ENCODE data around the gene NUP93.

Gene NUP93

GRCh38 chr16:56743840-56744239, 13.9 kb downstream of the NUP93 start:
- DNase-seq (ENCODE audit: low read depth), result no peak

GRCh38 chr16:56744996-56745640, 15.2 kb downstream of the NUP93 start:
- no peak for DNase-seq (ENCODE audit: low read depth)

DNA sequence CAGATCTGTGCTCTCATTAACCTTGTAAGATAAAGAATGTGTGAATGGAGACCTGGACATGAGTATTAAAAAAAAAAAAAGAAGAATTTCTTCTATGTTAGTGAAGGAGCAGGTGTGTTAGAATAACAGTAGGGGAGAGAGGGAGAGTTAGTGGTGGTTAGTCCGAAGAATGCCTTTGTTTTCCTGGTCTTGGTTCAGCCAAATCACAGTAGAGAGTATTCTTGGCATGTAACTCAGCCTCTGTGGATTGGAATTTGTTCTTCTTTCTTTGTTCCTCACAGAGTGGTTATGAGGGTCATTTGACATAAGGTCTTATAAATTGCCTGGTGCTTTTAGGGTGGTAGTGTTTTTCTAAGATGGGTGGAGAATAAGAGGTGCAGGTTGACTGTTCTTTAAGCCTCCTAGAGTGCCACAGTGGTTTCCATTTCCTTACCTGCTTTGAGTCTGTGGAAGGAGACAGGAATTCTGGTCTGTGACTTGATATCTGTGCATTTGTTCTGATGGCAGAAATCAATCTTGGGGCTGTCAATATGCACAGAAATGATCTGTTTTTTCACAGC, 17.6 kb downstream of the NUP93 start:
- no peak for DNase-seq (ENCODE audit: low read depth)

- DNase-seq (ENCODE audit: low read depth), result no peak
Measured at GRCh38 chr16:56748191-56748590, 18.3 kb downstream of the NUP93 start.

GRCh38 chr16:56748826-56749225, 18.9 kb downstream of the NUP93 start:
- DNase-seq (ENCODE audit: low read depth), result no peak

DNA sequence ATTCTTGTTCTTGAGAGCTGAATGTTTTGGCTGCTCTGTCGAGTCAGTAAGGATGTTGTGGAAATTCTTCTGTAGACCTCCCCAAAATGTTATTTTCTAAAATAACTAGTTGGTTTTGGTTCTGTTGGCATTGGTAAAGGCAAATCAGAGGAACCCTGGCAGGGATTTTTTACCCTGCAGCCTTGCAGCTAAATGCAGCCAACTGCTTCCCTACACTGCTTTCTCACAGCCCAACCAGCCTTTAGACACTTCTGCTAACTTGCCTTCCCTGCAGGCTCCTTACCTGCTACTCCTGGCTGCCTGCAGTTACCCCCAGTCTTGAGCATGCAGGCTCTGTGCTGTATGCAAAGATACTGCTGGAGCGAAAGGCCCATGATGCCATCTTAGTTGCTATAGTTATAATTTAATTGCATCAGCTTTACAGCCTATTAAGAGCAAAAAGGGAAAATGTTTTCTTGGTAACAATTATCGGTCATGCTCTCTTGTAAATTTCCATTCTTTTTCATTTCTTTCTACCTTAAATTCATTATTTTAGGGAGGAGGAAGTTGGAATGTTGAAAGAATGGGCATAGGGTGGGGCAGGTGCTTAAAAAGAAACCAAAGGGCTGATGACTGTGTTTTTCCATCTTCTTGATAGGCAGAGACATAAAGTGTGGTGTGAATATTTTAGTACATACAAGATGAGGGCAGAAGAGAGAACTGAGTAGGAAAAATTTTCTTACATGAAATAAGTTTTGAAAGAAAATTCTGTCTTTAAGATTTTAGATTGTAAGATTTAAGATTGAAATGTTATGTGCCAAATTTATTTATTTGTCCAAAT, 20.0 kb downstream of the NUP93 start:
- no peak for DNase-seq (ENCODE audit: low read depth)

DNA sequence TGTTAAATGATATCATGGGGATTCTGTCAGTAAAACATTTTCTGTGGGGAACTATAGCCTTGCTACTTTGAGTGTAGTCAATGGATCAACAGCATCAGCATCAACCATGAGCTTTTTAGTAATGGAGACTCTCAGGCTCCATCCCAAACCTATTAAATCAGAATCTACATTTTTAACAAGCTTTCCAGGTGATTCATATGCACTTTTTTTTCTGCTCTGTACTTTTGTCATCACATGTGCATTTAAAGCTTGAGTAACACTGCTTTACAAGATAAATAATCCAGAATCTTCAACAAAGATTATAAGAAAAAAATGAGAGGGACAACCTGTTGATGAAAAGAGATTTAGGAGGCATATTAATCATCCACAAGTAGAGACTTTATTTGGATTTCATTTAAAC, 23.5 kb downstream of the NUP93 start:
- no peak for DNase-seq (ENCODE audit: low read depth)

DNA sequence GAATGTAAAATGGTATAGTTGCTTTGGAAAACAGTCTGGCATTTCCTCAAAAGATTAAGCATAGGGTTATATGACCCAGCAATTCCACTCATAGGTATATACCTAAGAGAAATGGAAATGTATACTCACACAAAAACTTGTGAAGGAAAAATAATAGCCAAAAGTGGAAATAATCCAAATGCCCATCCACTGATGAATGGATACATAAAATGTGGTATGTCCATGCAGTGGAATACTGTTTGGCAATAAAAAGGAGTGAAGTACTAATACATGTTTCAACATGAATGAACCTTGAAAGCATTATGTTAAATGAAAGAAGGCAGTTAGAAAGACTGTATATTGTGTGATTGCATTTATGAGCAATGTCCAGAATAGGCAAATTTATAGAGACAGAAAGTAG, 25.1 kb downstream of the NUP93 start:
- no peak for DNase-seq (ENCODE audit: low read depth)

- no peak for DNase-seq (ENCODE audit: low read depth)
Measured at GRCh38 chr16:56758432-56758831, 28.5 kb downstream of the NUP93 start.

DNA sequence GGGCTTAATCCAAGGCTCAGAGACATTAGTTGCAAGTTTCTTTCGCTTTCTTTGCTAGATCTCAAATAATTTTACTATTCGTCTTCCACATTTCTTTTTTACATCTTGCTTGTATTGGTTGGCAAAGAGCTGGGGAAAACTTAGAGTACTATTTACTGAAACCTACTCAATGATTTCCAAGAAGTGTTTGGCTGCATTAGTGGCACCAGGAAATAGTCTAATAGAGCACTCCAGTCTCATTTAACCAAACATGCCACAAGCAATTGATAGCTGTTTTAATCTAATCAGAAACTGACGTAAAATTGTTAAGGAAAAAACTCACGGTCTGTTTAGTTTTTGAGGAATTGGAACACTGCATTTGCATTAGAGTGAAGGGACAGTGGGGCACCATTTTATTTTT, 29.0 kb downstream of the NUP93 start:
- DNase-seq (ENCODE audit: low read depth), result no peak

GRCh38 chr16:56763291-56763916, 33.5 kb downstream of the NUP93 start:
- no peak for DNase-seq (ENCODE audit: low read depth)

GRCh38 chr16:56764835-56765234, 34.9 kb downstream of the NUP93 start:
- DNase-seq (ENCODE audit: low read depth), result no peak

DNA sequence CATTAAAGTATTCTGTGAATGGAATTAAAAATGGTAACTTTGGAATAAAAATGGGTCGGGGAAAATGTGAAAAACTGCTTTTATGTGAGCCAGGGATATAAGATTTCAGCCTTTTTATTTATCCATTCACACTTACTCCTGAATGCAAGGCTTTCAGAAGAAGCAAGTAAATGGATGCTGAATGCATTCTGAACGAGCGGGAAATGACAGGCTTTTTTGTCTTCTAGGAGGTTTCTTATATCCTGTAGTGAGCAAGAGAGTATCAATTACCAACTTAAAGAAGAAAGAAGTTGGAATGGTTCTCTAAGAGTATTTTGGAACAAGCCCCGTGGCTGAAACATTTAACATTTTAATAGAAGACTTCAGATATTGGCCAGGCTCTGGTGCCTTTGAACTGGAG, 36.0 kb downstream of the NUP93 start:
- no peak for DNase-seq (ENCODE audit: low read depth)

GRCh38 chr16:56767024-56767423, 37.1 kb downstream of the NUP93 start:
- no peak for DNase-seq (ENCODE audit: low read depth)

- DNase-seq (ENCODE audit: low read depth), result no peak
Measured at GRCh38 chr16:56769677-56770076, 39.7 kb downstream of the NUP93 start.

GRCh38 chr16:56771558-56772279, 41.8 kb downstream of the NUP93 start:
- no peak for DNase-seq (ENCODE audit: low read depth)

DNA sequence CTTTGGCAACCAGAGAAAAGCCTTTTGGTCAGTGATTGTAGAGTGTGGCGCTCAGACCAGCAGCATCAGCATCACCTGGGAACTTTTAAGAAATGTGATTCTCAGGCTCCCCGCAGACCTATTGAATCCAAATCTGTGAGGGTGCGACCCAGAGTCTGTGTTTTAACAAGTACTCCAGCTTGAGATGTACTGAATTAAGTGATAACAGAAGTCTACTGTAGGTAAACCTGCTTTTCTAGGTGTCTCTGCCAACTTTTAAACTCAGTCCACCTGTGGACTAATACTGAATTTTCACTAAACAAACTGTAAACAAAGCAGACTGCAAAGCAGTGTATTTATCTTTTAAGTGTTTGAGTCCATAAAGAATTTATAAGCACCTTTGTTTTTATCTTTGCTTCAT, 43.6 kb downstream of the NUP93 start:
- DNase-seq (ENCODE audit: low read depth), result no peak

GRCh38 chr16:56774016-56774680, 44.2 kb downstream of the NUP93 start:
- no peak for DNase-seq (ENCODE audit: low read depth)

DNA sequence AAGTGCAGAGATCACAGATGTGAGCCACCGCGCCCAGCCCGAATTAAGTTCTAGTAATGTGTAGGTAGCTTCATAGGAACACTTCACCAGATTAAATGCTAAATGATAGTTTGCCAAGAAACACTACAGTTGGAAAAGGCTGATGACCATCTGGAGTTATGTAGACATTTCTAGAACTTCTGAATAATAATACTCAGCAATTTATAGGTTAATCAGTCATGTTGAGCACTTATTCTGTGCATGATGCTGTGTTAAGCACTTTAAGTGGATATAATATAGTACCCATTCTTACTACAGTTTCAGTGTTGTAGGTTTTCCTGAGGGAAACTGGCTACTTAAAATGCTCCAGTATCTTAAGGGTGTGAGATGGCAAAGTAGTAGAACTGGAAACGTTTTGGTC, 45.2 kb downstream of the NUP93 start:
- DNase-seq (ENCODE audit: low read depth), result no peak

- no peak for DNase-seq (ENCODE audit: low read depth)
Measured at GRCh38 chr16:56776562-56776961, 46.6 kb downstream of the NUP93 start.

- DNase-seq (ENCODE audit: low read depth), result no peak
Measured at GRCh38 chr16:56777001-56777400, 47.1 kb downstream of the NUP93 start.

GRCh38 chr16:56777482-56777881, 47.6 kb downstream of the NUP93 start:
- no peak for DNase-seq (ENCODE audit: low read depth)
